HG03432 (cell line): ENCODE measurements around the gene NLGN4Y.

Experiments used
- ATAC-seq: cut with Tn5 transposase; IDR thresholded peaks from one replicate; pipeline ENCODE4 v1.9.1; 2021; ENCODE audit warnings: mild to moderate bottlenecking, moderate library complexity; ENCODE audit not compliant: unreplicated experiment

The NLGN4Y gene

GRCh38 chrY:14644157-14644952, 120.0 kb downstream of the NLGN4Y start:
- no peak for ATAC-seq

- ATAC-seq, result no peak
Observed at GRCh38 chrY:14679181-14679580, 154.9 kb downstream of the NLGN4Y start.

- no peak for ATAC-seq
Observed at GRCh38 chrY:14694543-14694942, 170.2 kb downstream of the NLGN4Y start.

- ATAC-seq, result no peak
Observed at GRCh38 chrY:14708158-14708557, 183.8 kb downstream of the NLGN4Y start.

GRCh38 chrY:14741596-14741995, 217.3 kb downstream of the NLGN4Y start:
- no peak for ATAC-seq

GRCh38 chrY:14748329-14748728, 224.0 kb downstream of the NLGN4Y start:
- no peak for ATAC-seq

- ATAC-seq, result no peak
Observed at GRCh38 chrY:14755571-14755970, 231.2 kb downstream of the NLGN4Y start.

GRCh38 chrY:14762903-14763302, 238.6 kb downstream of the NLGN4Y start:
- ATAC-seq, result no peak

GRCh38 chrY:14763600-14763999, 239.3 kb downstream of the NLGN4Y start:
- no peak for ATAC-seq

- no peak for ATAC-seq
Observed at GRCh38 chrY:14778208-14778607, 253.9 kb downstream of the NLGN4Y start.

- no peak for ATAC-seq
Observed at GRCh38 chrY:14793104-14793503, 268.8 kb downstream of the NLGN4Y start.

GRCh38 chrY:14793674-14794073, 269.3 kb downstream of the NLGN4Y start:
- no peak for ATAC-seq

GRCh38 chrY:14798010-14798409, 273.7 kb downstream of the NLGN4Y start:
- ATAC-seq, result no peak

GRCh38 chrY:14801096-14801495, 276.8 kb downstream of the NLGN4Y start:
- no peak for ATAC-seq

- ATAC-seq, result no peak
Observed at GRCh38 chrY:14802125-14802524, 277.8 kb downstream of the NLGN4Y start.

GRCh38 chrY:14804041-14804440, 279.7 kb downstream of the NLGN4Y start:
- ATAC-seq, result no peak

- ATAC-seq, result no peak
Observed at GRCh38 chrY:14818452-14818851, 294.1 kb downstream of the NLGN4Y start.

- no peak for ATAC-seq
Observed at GRCh38 chrY:14822201-14822600, 297.9 kb downstream of the NLGN4Y start.

- ATAC-seq, result no peak
Observed at GRCh38 chrY:14822906-14823305, 298.6 kb downstream of the NLGN4Y start.

- ATAC-seq, result no peak
Observed at GRCh38 chrY:14824583-14824982, 300.3 kb downstream of the NLGN4Y start.

- no peak for ATAC-seq
Observed at GRCh38 chrY:14825728-14826127, 301.4 kb downstream of the NLGN4Y start.

- ATAC-seq, result no peak
Observed at GRCh38 chrY:14828531-14828930, 304.2 kb downstream of the NLGN4Y start.

GRCh38 chrY:14829366-14829885, 305.1 kb downstream of the NLGN4Y start:
- no peak for ATAC-seq
